NCI-H146 (cell line): ENCODE measurements around the gene ASB13.
"Not testable (repeated sequence)": the region's sequence is repeated elsewhere in the genome, so short reads cannot be mapped to it uniquely, and the experiment has no call there.

Source experiments
- DNase-seq: peaks from one replicate; lab custom pipeline; 2025; lab: John Stamatoyannopoulos, UW

Gene ASB13

GRCh38 chr10:5604961-5605360 is 61.4 kb downstream of the ASB13 start:
- no peak for DNase-seq

- no peak for DNase-seq
Measured at GRCh38 chr10:5604236-5604925, 62.0 kb downstream of the ASB13 start.

DNA sequence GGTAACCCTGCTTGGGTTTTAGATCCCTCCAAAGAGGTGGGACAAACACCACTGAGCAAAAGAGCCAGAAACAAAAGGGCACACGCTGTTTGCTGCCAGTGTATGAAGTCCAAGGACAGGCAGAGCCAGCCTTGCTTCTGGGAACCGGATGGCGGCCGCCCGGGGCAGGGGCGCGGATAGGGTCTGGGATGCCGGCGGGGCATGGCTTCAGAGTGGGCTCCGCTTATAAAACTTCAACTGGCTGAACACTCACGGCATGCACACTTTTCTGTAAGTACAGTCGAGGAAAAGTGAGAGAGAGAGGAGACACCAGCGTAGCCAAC is 62.6 kb downstream of the ASB13 start:
- DNase-seq: no peak

DNA sequence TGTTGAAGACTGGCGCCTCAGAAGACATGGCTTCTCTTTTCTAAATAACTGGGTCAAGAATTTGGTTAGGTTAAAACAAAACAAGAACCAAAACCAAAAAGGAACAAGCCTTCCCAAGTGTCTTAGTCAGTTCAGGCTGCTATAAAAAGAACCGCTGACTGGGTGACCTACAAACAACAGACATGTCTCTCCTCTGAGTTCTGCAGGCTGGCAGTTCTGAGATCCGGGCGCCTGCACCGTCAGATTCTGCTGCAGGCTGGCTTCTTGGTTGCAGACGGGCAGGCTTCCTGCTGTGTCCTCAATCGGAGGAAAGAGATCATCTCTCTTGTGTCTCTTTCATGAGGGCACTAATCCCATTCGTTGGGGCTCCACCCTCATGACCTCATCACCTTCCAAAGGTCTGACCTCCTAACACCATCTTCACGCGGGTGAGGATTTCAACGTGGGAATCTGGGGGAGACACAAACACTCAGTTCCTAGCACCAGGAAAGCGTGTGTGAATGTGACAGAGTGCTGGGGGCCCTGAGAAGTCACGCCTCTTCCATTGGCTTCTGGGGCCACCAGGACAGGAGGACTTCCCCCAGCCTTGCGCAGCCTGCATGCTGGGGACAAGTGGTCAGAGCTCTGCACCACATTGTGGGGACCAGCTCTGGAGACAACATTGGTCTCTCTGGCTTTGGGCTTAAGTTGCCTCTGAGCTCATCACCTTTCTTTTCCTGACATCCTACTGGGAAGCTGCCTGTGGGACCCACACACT is 63.1 kb downstream of the ASB13 start:
- DNase-seq: no peak

- no peak for DNase-seq
Measured at GRCh38 chr10:5601826-5602495, 64.4 kb downstream of the ASB13 start.

- no peak for DNase-seq
Measured at GRCh38 chr10:5600908-5601307, 65.5 kb downstream of the ASB13 start.

GRCh38 chr10:5599613-5600520 is 66.5 kb downstream of the ASB13 start:
- DNase-seq: no peak

DNA sequence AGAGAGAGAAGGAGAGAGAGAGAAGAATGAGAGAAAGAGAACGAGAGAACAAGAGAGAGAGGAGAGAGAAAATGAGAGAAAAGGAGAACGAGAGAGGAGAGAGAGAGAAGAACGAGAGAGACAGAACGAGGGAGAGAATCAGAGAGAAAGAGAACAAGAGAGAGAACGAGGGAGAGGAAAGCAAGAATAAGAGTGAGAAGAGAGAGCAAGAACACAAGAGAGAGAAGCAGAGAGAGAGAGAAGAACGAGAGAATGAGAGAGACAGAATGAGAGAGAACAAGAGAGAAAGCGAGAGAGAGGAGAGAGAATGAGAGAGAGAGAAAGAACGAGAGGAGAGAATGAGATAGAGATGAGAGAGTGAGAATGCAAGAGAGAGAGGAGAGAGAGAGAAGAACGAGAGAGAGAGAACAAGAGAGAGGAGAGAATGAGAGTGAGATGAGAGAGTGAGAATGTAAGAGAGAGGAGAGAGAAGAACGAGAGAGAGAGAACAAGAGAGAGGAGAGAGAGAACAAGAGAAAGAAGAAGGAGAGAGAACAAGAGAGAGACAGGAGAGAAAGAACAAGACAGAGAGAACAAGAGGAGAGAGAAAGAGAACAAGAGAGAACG is 68.2 kb downstream of the ASB13 start:
- no peak for DNase-seq

DNA sequence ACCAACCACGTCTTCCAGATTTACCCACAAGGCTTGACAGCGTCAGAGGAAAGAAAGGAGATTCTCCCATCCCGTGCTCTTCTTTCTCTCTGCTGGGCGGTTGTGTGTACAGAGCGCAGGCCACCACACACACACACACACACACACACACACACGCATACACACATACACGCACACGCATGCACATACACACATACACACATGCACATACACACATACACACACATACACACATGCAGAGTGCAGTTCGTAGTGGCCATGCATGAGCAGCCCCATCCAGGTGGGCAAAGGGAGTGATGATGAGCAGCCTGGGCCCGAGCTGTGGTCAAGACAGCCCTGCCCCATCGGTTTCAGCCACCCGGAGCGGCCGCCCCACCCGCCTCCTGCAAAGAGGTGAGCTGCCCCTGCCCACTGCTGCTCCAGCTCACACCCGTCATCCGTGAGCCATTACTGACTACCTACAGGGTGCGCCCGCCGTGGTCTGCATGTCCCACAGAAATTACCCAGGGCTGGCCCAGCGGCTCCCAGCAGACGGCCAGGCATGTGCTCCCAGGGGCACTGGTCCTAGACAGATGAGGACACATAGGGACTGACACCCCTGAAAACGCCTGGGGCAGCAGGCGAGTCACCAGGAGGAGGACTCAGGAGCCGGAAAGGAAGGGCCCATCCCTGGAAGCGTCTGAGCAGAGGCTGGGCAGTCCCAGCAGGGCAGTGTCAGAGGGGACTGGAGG is 69.6 kb downstream of the ASB13 start:
- DNase-seq: no peak

- no peak for DNase-seq
Measured at GRCh38 chr10:5595994-5596471, 70.4 kb downstream of the ASB13 start.

DNA sequence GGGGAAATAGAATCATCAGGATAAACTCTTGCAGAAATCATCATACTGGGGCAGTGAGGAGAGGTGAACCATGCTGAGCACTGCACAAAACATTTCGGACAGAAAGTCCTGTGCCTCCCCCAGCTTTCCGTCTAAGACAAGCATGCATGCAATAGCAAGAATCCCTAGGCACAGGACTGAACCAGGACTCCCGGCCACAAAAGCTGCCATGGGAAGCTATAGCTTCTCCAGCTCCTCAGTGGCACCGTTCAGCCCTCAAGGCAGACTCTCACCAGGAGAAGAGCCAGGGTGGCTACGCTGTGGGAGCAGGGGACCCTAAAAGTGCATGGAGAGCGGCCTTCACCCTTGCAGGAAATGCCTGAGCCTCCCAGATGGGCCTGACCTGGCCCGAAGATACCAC is 70.8 kb downstream of the ASB13 start:
- no peak for DNase-seq

DNA sequence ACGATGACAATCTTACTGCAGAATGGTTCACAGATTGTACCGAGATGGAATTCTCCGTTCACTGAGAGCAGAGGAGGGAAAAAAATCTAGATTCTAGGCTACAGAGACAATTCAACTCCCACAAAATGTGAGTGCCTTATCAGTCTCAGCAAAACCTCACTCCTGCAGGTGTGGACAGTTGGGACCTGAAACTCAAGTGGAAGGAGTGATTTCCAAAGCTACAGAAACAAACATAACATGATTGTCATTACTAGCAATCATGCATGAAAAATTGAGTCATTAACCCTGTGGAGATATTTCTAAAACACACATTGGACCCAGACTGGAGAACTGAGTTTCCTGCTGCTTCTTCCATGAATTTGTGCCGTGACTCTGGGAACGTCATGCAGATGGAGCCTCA is 71.3 kb downstream of the ASB13 start:
- DNase-seq: no peak

DNA sequence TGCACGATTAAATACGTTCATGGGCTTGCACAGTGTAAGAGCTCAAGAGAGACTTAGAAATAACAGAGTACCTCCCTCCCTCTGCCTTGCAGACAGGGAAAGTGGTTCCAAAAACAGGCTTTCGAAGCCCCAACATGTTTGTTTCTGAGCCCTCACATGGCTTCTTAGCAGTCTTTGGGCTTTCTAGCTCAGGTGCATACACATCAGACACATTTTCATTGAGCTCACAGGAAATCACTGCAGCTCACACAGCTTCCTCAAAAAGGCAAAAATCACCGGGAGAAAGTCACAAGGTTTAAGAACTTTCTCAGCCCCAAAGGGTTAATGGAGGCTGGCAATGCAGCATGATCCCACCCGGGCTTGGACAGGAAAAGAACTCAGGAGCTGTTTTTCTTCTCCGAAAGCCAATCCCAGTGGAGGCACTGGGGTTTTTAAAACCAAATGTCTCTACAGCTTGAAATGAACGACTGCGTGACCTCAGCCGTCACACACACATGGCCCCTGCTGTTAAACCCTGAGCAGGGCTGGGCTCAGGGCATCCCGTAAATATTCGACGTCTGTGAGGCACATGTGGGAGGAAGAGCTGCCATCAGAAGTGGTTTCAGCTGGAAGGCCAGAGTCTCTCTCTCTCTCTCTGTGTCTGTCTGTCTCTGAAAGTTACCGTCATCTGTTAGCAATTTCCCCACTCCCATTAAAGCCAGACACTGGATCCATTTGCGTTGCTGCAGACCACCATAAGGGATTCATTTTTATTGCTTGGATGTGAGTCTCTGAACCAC is 71.9 kb downstream of the ASB13 start:
- no peak for DNase-seq

GRCh38 chr10:5593347-5593746 is 73.0 kb downstream of the ASB13 start:
- not testable (repeated sequence) for DNase-seq

DNA sequence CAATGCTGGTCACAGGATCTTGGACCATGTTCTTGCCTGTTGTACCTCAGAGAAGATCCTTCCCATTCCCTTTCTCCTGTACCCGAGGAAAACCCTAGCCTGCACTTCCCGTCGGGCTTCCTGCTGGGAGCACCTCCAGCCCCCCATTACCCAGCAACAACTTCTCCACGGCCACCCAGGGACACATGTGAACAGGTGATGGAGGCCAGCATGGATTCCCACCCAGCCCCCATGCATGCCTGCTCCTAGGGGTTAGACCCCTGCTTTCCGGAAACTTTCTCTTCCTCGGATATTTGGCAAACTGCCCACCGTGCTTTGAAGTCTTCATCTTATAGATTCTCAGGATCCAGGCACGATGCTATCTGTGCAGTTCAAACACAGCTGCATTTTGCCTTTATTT is 74.3 kb downstream of the ASB13 start:
- DNase-seq: no peak

- DNase-seq: no peak
Measured at GRCh38 chr10:5591336-5591824, 75.0 kb downstream of the ASB13 start.

DNA sequence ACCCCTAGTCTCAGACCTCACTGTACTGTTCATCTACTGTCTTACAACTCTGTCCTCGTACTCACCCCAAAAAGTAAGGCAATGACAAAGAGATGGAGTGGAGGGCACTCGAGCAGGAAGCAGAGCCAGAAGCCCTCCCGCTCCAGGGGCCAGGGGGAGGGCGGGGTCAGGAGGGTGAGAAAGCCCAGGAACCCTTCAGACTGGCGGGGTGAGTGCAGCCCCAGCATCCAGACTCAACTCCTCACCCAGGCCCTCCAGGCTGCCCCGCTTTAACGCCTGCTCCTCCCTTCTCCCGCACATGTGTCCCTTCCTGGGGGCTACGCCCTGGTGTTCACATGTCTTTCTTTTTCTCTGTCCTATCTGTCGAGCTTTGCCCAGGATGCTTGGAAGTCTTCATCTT is 75.6 kb downstream of the ASB13 start:
- DNase-seq: no peak

GRCh38 chr10:5589661-5590511 is 76.5 kb downstream of the ASB13 start:
- DNase-seq: no peak

- no peak for DNase-seq
Measured at GRCh38 chr10:5589011-5589660, 77.3 kb downstream of the ASB13 start.
